Right lobe of liver (tissue), 6 donors: ENCODE data around the gene EMX2. TPM values are rescaled to one million over a fixed set of nuclear protein-coding genes. Genes with fewer than 3 reads are reported as not detected.

Source experiments
- ATAC-seq, 4 donors: fragments of 200-7000 bp; cut with Tn5 transposase; one replicate each; pipeline ENCODE4 v1.9.1; 2020; ENCODE audit warnings: mild to moderate bottlenecking in 4 of 4, moderate library complexity in 4 of 4
- DNase-seq, 3 donors: peaks; one replicate each; pipeline ENCODE4 v3.0.0-alpha.2; 2020
- H3K27ac ChIP-seq, 3 donors: fragments of 200-600 bp; one replicate each; pipeline ENCODE4 v1.8.0; 2022
- H3K27me3 ChIP-seq, 2 donors: fragments of 200-600 bp; one replicate each; pipeline ENCODE4 v1.8.0; 2022
- H3K36me3 ChIP-seq, 4 donors: fragments of 200-600 bp; sonication (generic) in 1 of 4; one replicate each; pipeline versions ENCODE4 v1.5.1 to v1.8.0; 2017 to 2022; ENCODE audit warnings: control low read depth in 1 of 4
- H3K4me1 ChIP-seq, 4 donors: fragments of 200-600 bp; sonication (generic) in 1 of 4; one replicate each; pipeline versions ENCODE4 v1.5.1 to v1.8.0; 2017 to 2022; ENCODE audit warnings: control low read depth in 1 of 4
- H3K4me3 ChIP-seq, 3 donors: fragments of 200-600 bp; one replicate each; pipeline ENCODE4 v1.8.0; 2022
- H3K9me3 ChIP-seq, 4 donors: fragments of 200-600 bp; sonication (generic) in 1 of 4; one replicate each; pipeline versions ENCODE4 v1.5.1 to v1.8.0; 2017 to 2022; ENCODE audit warnings: control low read depth in 1 of 4
- POLR2A ChIP-seq: fragments of 450-650 bp; IDR thresholded peaks from one replicate; pipeline ENCODE4 v1.6.1; 2017; ENCODE audit warnings: antibody characterized with exemption, mild to moderate bottlenecking
- WGBS: methylation state at CpG from one replicate; pipeline ENCODE4 v1.1.6; 2018; ENCODE audit warnings: low coverage, low lambda C conversion rate; ENCODE audit not compliant: insufficient coverage; ENCODE audit errors: missing lambda C conversion rate; 5-methylcytosine and 5-hydroxymethylcytosine counted together
- intact Hi-C, 2 donors: fragments of 100-400 bp; cut with DNase I; formaldehyde crosslinking; loops; one replicate each; pipeline versions ENCODE4 v1.11.2 to v1.14.1; 2022
- total RNA-seq, 6 experiments: library from RNA; depleted of rRNA in 2 of 6; stranded (reverse); fragments of >200 nt in 2 of 6; fragmentation: NEBNext Ultra II Directional in 3 of 6; extraction: Animal tissue kit (Norgen Biotek cat#: 25700) in 3 of 6; gene quantifications; one replicate each; pipeline versions ENCODE4 v1.1.0 to v1.2.4, GENCODE V29; 2016 to 2023
- TF ChIP-seq, protein P1 (sequence below), 4 donors: fragments of 200-600 bp in 3 of 4; fragments of 450-650 bp in 1 of 4; IDR thresholded peaks; one replicate each; pipeline versions ENCODE4 v1.5.1 to v1.8.0; 2016 to 2022; ENCODE audit warnings: antibody characterized with exemption in 4 of 4, mild to moderate bottlenecking in 2 of 4
- donor health status: DM: no; HTN: yes; CAD: no.
- donor health status: DM: no; HTN: no; CAD: no.
- donor health status: DM: no; HTN: no; CAD: no.
- donor health status: DM: no; HTN: yes; CAD: no.
- donor health status: DM: no; HTN: yes; CAD: no.

EMX2 gene
- total RNA-seq, 6 experiments from 2014 or later, result not detected

DNA sequence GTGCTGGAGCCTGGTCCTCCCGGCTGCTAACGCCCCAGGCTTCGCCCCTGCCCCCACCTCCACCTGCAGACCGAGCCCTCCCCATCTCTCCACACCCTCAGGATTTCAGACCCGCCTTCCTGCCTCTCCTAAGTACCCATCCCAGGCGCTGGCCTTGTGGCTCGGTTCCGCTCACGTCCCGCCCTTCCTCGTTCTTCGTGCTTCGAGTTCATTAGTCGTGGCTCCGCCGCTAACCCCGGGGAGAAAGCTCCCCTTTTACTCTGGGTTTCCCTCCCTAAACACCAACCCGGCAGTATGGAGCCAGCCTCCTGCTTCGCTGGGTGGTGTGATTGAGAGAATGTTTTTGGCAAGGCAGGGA lies 11.2 kb downstream of the EMX2 start:
- Histone ChIP-seq H3K9me3 (no peaks in the 10 kb centered on the region), H3K36me3 (no peaks in the 10 kb centered on the region), H3K27ac (no peak overlapping the region), H3K27me3 (peaks cover 5 to 45% of the 10 kb centered on the region in 2 donors), H3K4me3 (no peak overlapping the region), H3K4me1 (no peaks in the 10 kb centered on the region)
- ATAC-seq (no peak), DNase-seq (no peak)
- intact Hi-C loops, result no loop called here
- TF ChIP-seq, protein P1, sequence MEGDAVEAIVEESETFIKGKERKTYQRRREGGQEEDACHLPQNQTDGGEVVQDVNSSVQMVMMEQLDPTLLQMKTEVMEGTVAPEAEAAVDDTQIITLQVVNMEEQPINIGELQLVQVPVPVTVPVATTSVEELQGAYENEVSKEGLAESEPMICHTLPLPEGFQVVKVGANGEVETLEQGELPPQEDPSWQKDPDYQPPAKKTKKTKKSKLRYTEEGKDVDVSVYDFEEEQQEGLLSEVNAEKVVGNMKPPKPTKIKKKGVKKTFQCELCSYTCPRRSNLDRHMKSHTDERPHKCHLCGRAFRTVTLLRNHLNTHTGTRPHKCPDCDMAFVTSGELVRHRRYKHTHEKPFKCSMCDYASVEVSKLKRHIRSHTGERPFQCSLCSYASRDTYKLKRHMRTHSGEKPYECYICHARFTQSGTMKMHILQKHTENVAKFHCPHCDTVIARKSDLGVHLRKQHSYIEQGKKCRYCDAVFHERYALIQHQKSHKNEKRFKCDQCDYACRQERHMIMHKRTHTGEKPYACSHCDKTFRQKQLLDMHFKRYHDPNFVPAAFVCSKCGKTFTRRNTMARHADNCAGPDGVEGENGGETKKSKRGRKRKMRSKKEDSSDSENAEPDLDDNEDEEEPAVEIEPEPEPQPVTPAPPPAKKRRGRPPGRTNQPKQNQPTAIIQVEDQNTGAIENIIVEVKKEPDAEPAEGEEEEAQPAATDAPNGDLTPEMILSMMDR (IDR thresholded peaks at IDR 0.05), result no peak
- no peak for TF ChIP-seq POLR2A
- 5% methylated on average over 15 of the region's 19 CpGs for WGBS

DNA sequence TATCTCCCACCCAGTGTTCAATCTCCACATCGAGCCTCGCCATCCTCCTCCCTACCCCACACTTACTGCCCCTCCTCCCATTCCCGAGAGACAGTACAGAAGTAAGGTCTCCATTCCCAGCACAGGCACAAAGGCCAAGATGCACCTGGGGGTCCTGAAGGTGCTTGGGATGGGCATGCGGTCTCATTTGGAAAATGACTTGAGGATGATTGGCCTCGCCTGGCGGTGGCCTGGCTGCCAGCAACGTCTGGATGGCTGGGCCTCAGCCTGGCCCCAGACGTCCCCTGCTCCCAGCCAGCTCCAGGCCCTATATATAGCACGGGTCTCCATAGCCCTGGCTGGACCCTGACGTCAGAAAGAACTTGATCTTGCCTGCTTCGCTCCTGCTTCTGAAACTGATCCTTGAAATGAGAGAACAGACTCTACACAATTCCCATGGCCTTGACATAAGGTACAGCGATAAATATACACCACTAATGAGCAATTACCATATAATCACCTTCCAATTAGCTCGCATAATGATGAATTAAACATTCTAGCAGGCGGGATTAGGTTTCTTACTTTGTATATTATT lies 11.8 kb downstream of the EMX2 start:
- Histone ChIP-seq H3K4me3 (no peak overlapping the region), H3K27me3 (peaks cover 5 to 45% of the 10 kb centered on the region in 2 donors), H3K4me1 (no peaks in the 10 kb centered on the region), H3K27ac (no peak overlapping the region), H3K9me3 (no peaks in the 10 kb centered on the region), H3K36me3 (no peaks in the 10 kb centered on the region)
- ATAC-seq (no peak), DNase-seq (no peak)
- 23% methylated on average over 14 of the region's 14 CpGs for WGBS
- no peak for TF ChIP-seq POLR2A
- TF ChIP-seq, protein P1 (IDR thresholded peaks at IDR 0.05), result no peak
- intact Hi-C loops, result no loop called here

DNA sequence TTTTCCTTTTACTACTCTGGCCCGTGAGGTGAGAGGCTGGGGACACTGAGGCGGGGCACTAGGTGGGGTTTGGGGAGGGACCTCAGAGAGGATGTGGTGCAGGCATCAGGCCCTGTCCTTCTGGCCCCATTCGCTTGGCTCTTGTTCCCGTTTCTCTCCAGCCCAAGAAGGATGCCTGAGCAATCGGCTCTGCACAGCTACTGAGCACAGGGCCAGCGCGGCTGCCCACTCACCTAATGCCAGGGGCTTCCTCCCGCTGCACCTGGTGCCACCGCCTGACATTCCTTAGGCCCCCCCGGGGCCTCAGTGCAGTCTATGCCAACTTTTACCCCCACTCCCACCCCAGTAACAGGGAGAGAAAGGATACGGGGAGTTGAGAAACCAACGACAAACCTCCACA lies 12.5 kb downstream of the EMX2 start:
- no peak for TF ChIP-seq POLR2A
- TF ChIP-seq, protein P1 (IDR thresholded peaks at IDR 0.05), result no peak
- intact Hi-C loops, result no loop called here
- H3K27me3 ChIP-seq, result peaks cover 5 to 43% of the 10 kb centered on the region in 2 donors
- no peak for ATAC-seq
- H3K27ac ChIP-seq, result no peak overlapping the region
- DNase-seq, result no peak
- 35% methylated on average over 8 of the region's 12 CpGs for WGBS
- H3K36me3 ChIP-seq, result no peaks in the 10 kb centered on the region
- H3K4me3 ChIP-seq, result no peak overlapping the region
- no peaks in the 10 kb centered on the region for H3K9me3 ChIP-seq
- H3K4me1 ChIP-seq, result no peaks in the 10 kb centered on the region

DNA sequence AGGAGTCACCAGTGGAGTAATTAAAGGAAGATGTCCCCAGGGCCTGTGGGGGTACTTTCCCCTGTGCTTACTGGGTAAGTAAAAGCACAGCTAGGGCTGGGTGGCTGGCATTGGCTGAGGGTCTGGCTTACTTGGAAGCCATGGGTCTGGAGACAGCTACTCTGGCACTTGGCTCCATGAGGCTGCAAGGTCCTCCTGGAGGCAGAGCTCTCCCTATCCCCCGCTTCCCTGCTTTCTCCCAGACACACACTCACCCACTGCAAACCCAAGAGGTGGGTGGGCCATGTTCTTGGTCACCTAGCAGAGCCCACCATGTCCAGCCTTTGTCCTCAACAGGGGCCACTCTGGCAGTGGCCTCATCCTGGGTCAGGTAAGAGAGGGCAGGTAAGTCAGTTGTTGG lies 13.3 kb downstream of the EMX2 start:
- Histone ChIP-seq H3K9me3 (no peaks in the 10 kb centered on the region), H3K4me1 (no peaks in the 10 kb centered on the region), H3K36me3 (no peaks in the 10 kb centered on the region), H3K4me3 (no peak overlapping the region), H3K27me3 (peaks cover 5 to 35% of the 10 kb centered on the region in 2 donors), H3K27ac (no peak overlapping the region)
- intact Hi-C loops, result no loop called here
- TF ChIP-seq POLR2A, result no peak
- TF ChIP-seq, protein P1 (IDR thresholded peaks at IDR 0.05), result no peak
- WGBS, result no CpG with 5 or more reads among the region's 1 CpG
- ATAC-seq, result no peak
- no peak for DNase-seq

DNA sequence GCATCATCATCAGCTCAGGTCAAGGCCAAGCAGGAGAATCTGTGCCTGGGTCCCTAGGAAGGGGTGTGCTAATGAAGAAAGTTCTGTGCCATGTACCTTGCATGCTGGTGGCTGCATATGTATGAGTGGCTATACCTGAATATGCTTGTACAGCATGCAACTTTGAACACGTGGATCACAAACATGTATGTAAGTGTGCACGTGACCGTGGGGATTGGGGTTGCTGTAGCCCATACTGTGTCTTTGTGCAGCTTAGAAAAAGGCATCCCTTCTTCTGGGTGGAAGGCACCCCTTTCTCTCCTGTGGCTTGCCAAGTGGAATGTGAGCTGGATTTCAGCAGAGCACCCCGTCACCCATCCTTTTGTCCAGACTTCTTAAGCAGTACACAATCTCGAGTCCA lies 13.8 kb downstream of the EMX2 start:
- H3K27ac ChIP-seq, result no peak overlapping the region
- peaks cover 5 to 30% of the 10 kb centered on the region in 2 donors for H3K27me3 ChIP-seq
- no peak for ATAC-seq
- no peak for TF ChIP-seq POLR2A
- TF ChIP-seq, protein P1 (IDR thresholded peaks at IDR 0.05), result no peak
- intact Hi-C loops, result no loop called here
- no peaks in the 10 kb centered on the region for H3K4me1 ChIP-seq
- DNase-seq, result no peak
- 63% methylated on average over 3 of the region's 5 CpGs for WGBS
- no peak overlapping the region for H3K4me3 ChIP-seq
- H3K36me3 ChIP-seq, result no peaks in the 10 kb centered on the region
- H3K9me3 ChIP-seq, result no peaks in the 10 kb centered on the region
